ENCODE measurements around the gene MLXIPL. TPM values are rescaled to one million over a fixed set of nuclear protein-coding genes. Genes with fewer than 3 reads are reported as not detected.
"Not testable (repeated sequence)": the region's sequence is repeated elsewhere in the genome, so short reads cannot be mapped to it uniquely, and the experiment has no call there.

Gene MLXIPL
- total RNA-seq, 1 donor from 2014 or later, result 2.0 TPM

- Mint-ChIP-seq H3K4me1 (no peaks in the 10 kb centered on the region), H3K9me3 (no peaks in the 10 kb centered on the region), H3K36me3 (peaks cover 11% of the 10 kb centered on the region), H3K27ac (no peak overlapping the region), H3K4me3 (no peak overlapping the region), H3K27me3 (ENCODE audit: low read depth) (no peaks in the 10 kb centered on the region)
- no peak for DNase-seq (ENCODE audit: low spot score in 2 of 2, unreplicated experiment in 2 of 2)
- no peak for TF ChIP-seq CTCF (IDR thresholded peaks at IDR 0.05; ENCODE audit: unreplicated experiment)
Measured at GRCh38 chr7:73567140-73567539, 57.2 kb downstream of the MLXIPL start.

- not testable (repeated sequence) for H3K27me3 Mint-ChIP-seq (ENCODE audit: low read depth); H3K4me1 Mint-ChIP-seq; H3K4me3 Mint-ChIP-seq; H3K9me3 Mint-ChIP-seq; DNase-seq (ENCODE audit: low spot score in 2 of 2, unreplicated experiment in 2 of 2); H3K27ac Mint-ChIP-seq
- H3K36me3 Mint-ChIP-seq, result peaks cover 11% of the 10 kb centered on the region
Measured at GRCh38 chr7:73566431-73566830, 57.9 kb downstream of the MLXIPL start.

GRCh38 chr7:73565675-73566340 is 58.5 kb downstream of the MLXIPL start:
- no peaks in the 10 kb centered on the region for H3K27me3 Mint-ChIP-seq (ENCODE audit: low read depth)
- no peaks in the 10 kb centered on the region for H3K4me1 Mint-ChIP-seq
- no peak for DNase-seq (ENCODE audit: low spot score in 2 of 2, unreplicated experiment in 2 of 2)
- H3K27ac Mint-ChIP-seq, result no peak overlapping the region
- no peak overlapping the region for H3K4me3 Mint-ChIP-seq
- TF ChIP-seq CTCF (IDR thresholded peaks at IDR 0.05; ENCODE audit: unreplicated experiment), result no peak
- H3K36me3 Mint-ChIP-seq, result peaks cover 7% of the 10 kb centered on the region
- no peaks in the 10 kb centered on the region for H3K9me3 Mint-ChIP-seq

- peak overlapping the region; percentile 5 for H3K27ac Mint-ChIP-seq
- H3K36me3 Mint-ChIP-seq, result no peaks in the 10 kb centered on the region
- no peak overlapping the region for H3K4me3 Mint-ChIP-seq
- no peaks in the 10 kb centered on the region for H3K9me3 Mint-ChIP-seq
- no peak for DNase-seq (ENCODE audit: low spot score in 2 of 2, unreplicated experiment in 2 of 2)
- no peak for TF ChIP-seq CTCF (IDR thresholded peaks at IDR 0.05; ENCODE audit: unreplicated experiment)
- no peaks in the 10 kb centered on the region for H3K27me3 Mint-ChIP-seq (ENCODE audit: low read depth)
- peaks cover 15% of the 10 kb centered on the region for H3K4me1 Mint-ChIP-seq
Measured at GRCh38 chr7:73560109-73560835, 64.0 kb downstream of the MLXIPL start.

GRCh38 chr7:73557397-73558257 is 66.7 kb downstream of the MLXIPL start, which contains the start of gene BCL7B:
TSS of gene BCL7B (minus strand) at chr7:73557690. CDS start at chr7:73557578, 112 bp downstream.
- DNase-seq (ENCODE audit: low spot score in 2 of 2, unreplicated experiment in 2 of 2), result peak; percentile 62 to 79
- Mint-ChIP-seq H3K27me3 (ENCODE audit: low read depth) (no peaks in the 10 kb centered on the region), H3K4me3 (peak within 1 kb of the TSS; percentile 85), H3K36me3 (peaks cover 2% of the 10 kb centered on the region), H3K27ac (peak within 1 kb of the TSS; percentile 95), H3K4me1 (peaks cover 17% of the 10 kb centered on the region), H3K9me3 (no peaks in the 10 kb centered on the region)
- TF ChIP-seq CTCF (IDR thresholded peaks at IDR 0.05; ENCODE audit: unreplicated experiment), result no peak

- peaks cover 17% of the 10 kb centered on the region for H3K4me1 Mint-ChIP-seq
- H3K27ac Mint-ChIP-seq, result peak overlapping the region; percentile 95
- H3K9me3 Mint-ChIP-seq, result no peaks in the 10 kb centered on the region
- H3K36me3 Mint-ChIP-seq, result peaks cover 4% of the 10 kb centered on the region
- no peak for TF ChIP-seq CTCF (IDR thresholded peaks at IDR 0.05; ENCODE audit: unreplicated experiment)
- DNase-seq (ENCODE audit: low spot score in 2 of 2, unreplicated experiment in 2 of 2), result peak; percentile 84 to 87
- H3K4me3 Mint-ChIP-seq, result peak overlapping the region; percentile 85
- no peaks in the 10 kb centered on the region for H3K27me3 Mint-ChIP-seq (ENCODE audit: low read depth)
Measured at GRCh38 chr7:73557108-73557396, 67.3 kb downstream of the MLXIPL start.
